ENCODE measurements around the gene ATXN2. TPM values are rescaled to one million over a fixed set of nuclear protein-coding genes. Genes with fewer than 3 reads are reported as not detected.

Gene ATXN2
- total RNA-seq, 1 experiment from 2014 or later, result 72.9 TPM

DNA sequence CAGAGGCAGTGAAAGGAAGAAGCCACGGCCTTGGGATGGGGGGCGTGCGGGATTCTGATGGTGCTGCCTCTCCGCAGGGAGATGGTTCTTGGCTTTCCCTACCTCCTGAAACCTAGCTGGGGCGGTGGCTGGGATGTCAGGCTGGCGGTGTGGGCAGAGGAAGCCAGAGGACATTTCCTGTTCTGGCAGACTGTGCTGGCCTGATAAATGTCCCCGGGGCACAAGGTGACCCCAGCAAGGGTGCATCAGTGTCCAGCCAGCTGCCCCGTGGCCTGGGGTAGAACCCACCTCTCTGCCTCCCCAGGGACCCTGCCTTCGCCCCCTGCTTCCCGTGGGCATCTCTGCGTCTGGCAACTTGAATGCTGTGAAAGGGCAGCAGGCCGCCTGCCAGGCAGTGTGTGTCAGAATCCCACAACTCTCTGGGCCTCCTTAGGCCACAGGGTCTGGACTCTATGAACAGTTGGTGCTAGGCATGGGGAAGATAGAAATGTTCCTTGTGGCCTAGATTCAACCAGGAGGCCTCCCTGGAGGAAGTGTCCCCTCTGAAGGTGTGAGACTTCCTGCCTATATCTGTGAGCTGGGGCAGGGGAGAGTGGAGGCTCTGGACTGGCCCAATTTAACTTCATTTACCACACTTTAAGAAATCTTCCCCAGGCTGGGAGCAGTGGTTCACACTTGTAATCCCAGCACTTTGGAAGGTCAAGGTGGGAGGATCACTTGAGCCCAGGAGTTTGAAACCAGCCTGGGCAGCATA is 188.5 kb downstream of the ATXN2 start:
- TF ChIP-seq, protein P1, sequence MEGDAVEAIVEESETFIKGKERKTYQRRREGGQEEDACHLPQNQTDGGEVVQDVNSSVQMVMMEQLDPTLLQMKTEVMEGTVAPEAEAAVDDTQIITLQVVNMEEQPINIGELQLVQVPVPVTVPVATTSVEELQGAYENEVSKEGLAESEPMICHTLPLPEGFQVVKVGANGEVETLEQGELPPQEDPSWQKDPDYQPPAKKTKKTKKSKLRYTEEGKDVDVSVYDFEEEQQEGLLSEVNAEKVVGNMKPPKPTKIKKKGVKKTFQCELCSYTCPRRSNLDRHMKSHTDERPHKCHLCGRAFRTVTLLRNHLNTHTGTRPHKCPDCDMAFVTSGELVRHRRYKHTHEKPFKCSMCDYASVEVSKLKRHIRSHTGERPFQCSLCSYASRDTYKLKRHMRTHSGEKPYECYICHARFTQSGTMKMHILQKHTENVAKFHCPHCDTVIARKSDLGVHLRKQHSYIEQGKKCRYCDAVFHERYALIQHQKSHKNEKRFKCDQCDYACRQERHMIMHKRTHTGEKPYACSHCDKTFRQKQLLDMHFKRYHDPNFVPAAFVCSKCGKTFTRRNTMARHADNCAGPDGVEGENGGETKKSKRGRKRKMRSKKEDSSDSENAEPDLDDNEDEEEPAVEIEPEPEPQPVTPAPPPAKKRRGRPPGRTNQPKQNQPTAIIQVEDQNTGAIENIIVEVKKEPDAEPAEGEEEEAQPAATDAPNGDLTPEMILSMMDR (conservative IDR thresholded peaks at IDR 0.05), result no peak
- Histone ChIP-seq H2BK15ac (ENCODE audit: low read depth, low read length) (no peak overlapping the region), H3K18ac (ENCODE audit: insufficient read length, low read depth, low read length) (no peak overlapping the region), H4K91ac (ENCODE audit: insufficient read length, low read depth, low read length) (no peak overlapping the region), H4K8ac (replicated peaks; ENCODE audit: insufficient read length, low read depth, low read length) (no peak overlapping the region), H4K5ac (ENCODE audit: insufficient read length, low read depth, low read length) (no peak overlapping the region), H2BK20ac (ENCODE audit: low read depth, low read length, poor library complexity, severe bottlenecking) (no peak overlapping the region), H3K9ac (ENCODE audit: extremely low read depth, insufficient read length, low read length) (no peak overlapping the region), H3K9me3 (ENCODE audit: control insufficient read depth, low read depth, low read length) (no peaks in the 10 kb centered on the region), H3K23me2 (ENCODE audit: insufficient read length, low read depth, low read length, poor library complexity, severe bottlenecking) (peaks cover 13% of the 10 kb centered on the region), H2AK5ac (ENCODE audit: insufficient read length, low read length) (no peak overlapping the region), H3T11ph (ENCODE audit: low read length) (no peak overlapping the region), H4K20me1 (ENCODE audit: control insufficient read depth, insufficient read depth, insufficient read length) (no peaks in the 10 kb centered on the region), H2BK12ac (ENCODE audit: insufficient read length, low read depth, low read length) (no peak overlapping the region), H3K4me2 (ENCODE audit: insufficient read depth, insufficient read length, low read length) (no peak overlapping the region), H3K56ac (ENCODE audit: insufficient read length, low read depth, low read length) (no peak overlapping the region), H2BK120ac (ENCODE audit: low read depth, low read length, poor library complexity, severe bottlenecking) (no peak overlapping the region), H3K4me1 (ENCODE audit: insufficient read depth, low read length) (peaks cover 6% of the 10 kb centered on the region), H3K27ac (ENCODE audit: insufficient read length, low read depth, low read length) (no peak overlapping the region), H3K4ac (ENCODE audit: low read depth, low read length) (no peak overlapping the region), H2BK5ac (ENCODE audit: insufficient read length, low read length) (no peak overlapping the region), H3K27me3 (ENCODE audit: insufficient read depth, low read length) (no peaks in the 10 kb centered on the region), H3K79me2 (ENCODE audit: insufficient read depth, low read length) (peaks cover 55% of the 10 kb centered on the region; the same call in 1 of the 2 replicates), H3K14ac (ENCODE audit: insufficient read depth, low read length) (no peak overlapping the region; the same call in 1 of the 2 replicates), H3K79me1 (ENCODE audit: insufficient read depth, low read depth, low read length, poor library complexity, severe bottlenecking) (peaks cover 8% of the 10 kb centered on the region), H3K23ac (ENCODE audit: insufficient read length, low read depth, low read length) (no peak overlapping the region), H2AFZ (ENCODE audit: low read length) (no peak overlapping the region)
- peak overlapping the region in 2 of 3 experiments; percentile 53 to 74; a peak in 2 of 7 replicates for H3K27ac Mint-ChIP-seq
- no peaks in the 10 kb centered on the region for H3K9me3 Mint-ChIP-seq
- H3K36me3 Mint-ChIP-seq (ENCODE audit: insufficient read depth in 1 of 3, low read depth in 3 of 3), result peaks cover 0 to 5% (median 2%) of the 10 kb centered on the region in 3 experiments; a peak in 1 of 7 replicates
- no CpG with 5 or more reads among the region's 12 CpGs for WGBS (ENCODE audit: extremely low coverage, insufficient read length, low lambda C conversion rate)
- peaks cover 62 to 72% of the 10 kb centered on the region in 2 experiments for H3K4me1 Mint-ChIP-seq
- no peaks in the 10 kb centered on the region; the same call in 1 of the 2 replicates for H3K27me3 Mint-ChIP-seq (ENCODE audit: low read depth)
- DNase-seq, result no peak
- no peak overlapping the region for H3K4me3 Mint-ChIP-seq

Measured in H9 (cell line).